K562 (cell line): ENCODE results near the gene HECW1. TPM values are rescaled to one million over a fixed set of nuclear protein-coding genes. Genes with fewer than 3 reads are reported as not detected.

Experiments
- ATAC-seq: fragments of 200-7000 bp; cut with Tn5 transposase; 3 replicates; pipeline ENCODE4 v1.9.1; 2020; ENCODE audit warnings: moderate library complexity
- BruUV-seq: library from RNA; stranded (reverse); fragments of 400-500 nt; replicated peaks from 2 replicates; lab custom pipeline; 2021; lab: Mats Ljungman, UMichigan
- CTCF ChIA-PET: fragments of 300-600 bp; formaldehyde crosslinking; extraction: SDS; loops from one replicate; lab custom pipeline; 2021; ENCODE audit warnings: low intra/inter-chr PET ratio; lab: Yijun Ruan, JAX
- POLR2A ChIA-PET: fragments of 300-600, 350-650 bp; sonication (Branson Sonifier 250); formaldehyde crosslinking; extraction: SDS; loops from one replicate; lab custom pipeline; 2021; ENCODE audit warnings: antibody characterized with exemption, inconsistent platforms; lab: Yijun Ruan, JAX
- DNase-seq, 4 experiments: peaks; one replicate each; pipeline versions ENCODE4 v3.0.0 to v3.0.0-alpha.2; 2011 to 2018; ENCODE audit warnings: low spot score in 3 of 4, mixed read lengths in 3 of 4; ENCODE audit errors: extremely low read depth in 1 of 4
- FAIRE-seq: peaks from 2 replicates; lab custom pipeline; 2011; peaks lifted over from hg19 to GRCh38; lab: Jason Lieb, UNC
- H2AFZ ChIP-seq: 2 replicates; pipeline ENCODE4 v1.6.0; 2011; ENCODE audit warnings: low read depth, low read length, control low read depth, inconsistent platforms
- H3K27ac ChIP-seq: fragments of 200-600 bp; 3 replicates; pipeline ENCODE4 v1.8.0; 2011; ENCODE audit warnings: low read depth, mild to moderate bottlenecking, control low read depth, inconsistent platforms, low read length, moderate library complexity, mixed read lengths; ENCODE audit errors: extremely low read depth
- H3K27me3 ChIP-seq, 2 experiments: fragments of 300-600 bp in 1 of 2; 2 replicates in 1 of 2; 3 replicates in 1 of 2; pipeline versions ENCODE4 v1.6.0 to v1.8.0; 2011; ENCODE audit warnings: inconsistent platforms in 2 of 2, low read length in 2 of 2, mild to moderate bottlenecking in 1 of 2, mixed read lengths in 1 of 2, moderate library complexity in 1 of 2; ENCODE audit not compliant: control insufficient read depth in 2 of 2, insufficient read depth in 2 of 2
- H3K36me3 ChIP-seq: fragments of 300-600 bp; 3 replicates; pipeline ENCODE4 v1.8.0; 2011; ENCODE audit warnings: mild to moderate bottlenecking, low read length, inconsistent platforms; ENCODE audit not compliant: control insufficient read depth, insufficient read depth
- H3K4me1 ChIP-seq, 2 experiments: fragments of 200-600 bp in 1 of 2; replicated peaks in 1 of 2; 2 replicates in 1 of 2; 3 replicates in 1 of 2; pipeline versions ENCODE4 v1.5.1 to v1.8.0; 2011; ENCODE audit warnings: inconsistent platforms in 2 of 2, low read length in 2 of 2, mild to moderate bottlenecking in 1 of 2, mixed read lengths in 1 of 2, moderate library complexity in 1 of 2; ENCODE audit not compliant: control insufficient read depth in 2 of 2, insufficient read depth in 2 of 2
- H3K4me2 ChIP-seq: 2 replicates; pipeline ENCODE4 v1.6.1; 2011; ENCODE audit warnings: low read length, control low read depth, inconsistent platforms, mixed read lengths; ENCODE audit not compliant: insufficient read depth
- H3K4me3 ChIP-seq: fragments of 200-600 bp; sonication (generic), shearing (Covaris generic); 2 replicates; pipeline ENCODE4 v1.5.1; 2016; ENCODE audit warnings: control low read depth, inconsistent platforms
- H3K79me2 ChIP-seq: fragments of 200-600 bp; 3 replicates; pipeline ENCODE4 v1.8.0; 2011; ENCODE audit warnings: low read length, inconsistent platforms; ENCODE audit not compliant: control insufficient read depth, insufficient read depth
- H3K9ac ChIP-seq, 2 experiments: 2 replicates each; pipeline versions ENCODE4 v1.6.0 to v1.6.1; 2011; ENCODE audit warnings: low read depth in 2 of 2, low read length in 2 of 2, control low read depth in 1 of 2, inconsistent platforms in 1 of 2, mild to moderate bottlenecking in 1 of 2, mixed read lengths in 1 of 2; ENCODE audit not compliant: insufficient read depth in 1 of 2
- H3K9me1 ChIP-seq: one replicate; pipeline ENCODE4 v1.6.0; 2011; ENCODE audit warnings: inconsistent platforms, mild to moderate bottlenecking, low read length, moderate library complexity; ENCODE audit not compliant: control insufficient read depth, insufficient read depth
- H3K9me3 ChIP-seq: replicated peaks from 2 replicates; pipeline ENCODE4 v1.5.1; 2011; ENCODE audit warnings: low read depth, low read length, inconsistent platforms; ENCODE audit not compliant: control insufficient read depth, insufficient read depth
- H4K20me1 ChIP-seq: replicated peaks from 2 replicates; pipeline ENCODE4 v1.6.1; 2011; ENCODE audit warnings: low read length, inconsistent platforms, mixed read lengths; ENCODE audit not compliant: control insufficient read depth, insufficient read depth
- ASH1L ChIP-seq: fragments of 450-650 bp; IDR thresholded peaks from 2 replicates; pipeline ENCODE4 v1.6.1; 2018; ENCODE audit warnings: borderline replicate concordance, mild to moderate bottlenecking, low read depth; ENCODE audit not compliant: partially characterized antibody
- CBX1 ChIP-seq: sonication (generic); IDR thresholded peaks from 2 replicates; pipeline ENCODE4 v1.6.1; 2016; ENCODE audit warnings: antibody characterized with exemption, low read depth, mild to moderate bottlenecking
- CBX3 ChIP-seq, 2 experiments: IDR thresholded peaks; 1 replicate in 1 of 2; 2 replicates in 1 of 2; pipeline ENCODE4 v1.6.1; 2012; ENCODE audit warnings: inconsistent platforms in 2 of 2, low read length in 2 of 2, borderline replicate concordance in 1 of 2, control low read depth in 1 of 2
- EHMT2 ChIP-seq: fragments of 450-650 bp; IDR thresholded peaks from 2 replicates; pipeline ENCODE4 v1.6.1; 2018; ENCODE audit warnings: antibody characterized with exemption
- EP400 ChIP-seq: fragments of 450-650 bp; IDR thresholded peaks from 2 replicates; pipeline ENCODE4 v1.6.1; 2017; ENCODE audit warnings: antibody characterized with exemption, mild to moderate bottlenecking, moderate library complexity
- GATAD2B ChIP-seq: fragments of 450-650 bp; IDR thresholded peaks from 2 replicates; pipeline ENCODE4 v1.6.1; 2017; ENCODE audit warnings: mild to moderate bottlenecking, borderline replicate concordance
- HNRNPL ChIP-seq: fragments of 200-400 bp; formaldehyde crosslinking; IDR thresholded peaks from 2 replicates; pipeline ENCODE4 v1.6.1; 2017; ENCODE audit warnings: low read depth, mild to moderate bottlenecking, low read length
- MCM3 ChIP-seq: fragments of 450-650 bp; IDR thresholded peaks from 2 replicates; pipeline ENCODE4 v1.6.1; 2016
- NCOA1 ChIP-seq: fragments of 450-650 bp; IDR thresholded peaks from 2 replicates; pipeline ENCODE4 v1.6.1; 2016; ENCODE audit warnings: low read depth
- NUFIP1 ChIP-seq: fragments of 450-650 bp; IDR thresholded peaks from 2 replicates; pipeline ENCODE4 v1.6.1; 2018; ENCODE audit not compliant: partially characterized antibody
- PPARD ChIP-seq: fragments of 250-450 bp; sonication (Bioruptor Pico); IDR thresholded peaks from 2 replicates; pipeline ENCODE4 v1.8.0; 2022; ENCODE audit warnings: inconsistent platforms, mild to moderate bottlenecking, moderate library complexity
- PYGO2 ChIP-seq: fragments of 450-650 bp; IDR thresholded peaks from 2 replicates; pipeline ENCODE4 v1.6.1; 2016; ENCODE audit warnings: mild to moderate bottlenecking, missing genetic modification characterization, moderate library complexity, missing compliant biosample characterization
- RCOR1 ChIP-seq, 2 experiments: IDR thresholded peaks; 2 replicates each; pipeline ENCODE4 v1.6.1; 2012; ENCODE audit warnings: low read depth in 2 of 2, low read length in 2 of 2, borderline replicate concordance in 1 of 2, improper control_type of control experiment in 1 of 2
- SETDB1 ChIP-seq: IDR thresholded peaks from one replicate; pipeline ENCODE4 v1.6.1; 2012; ENCODE audit warnings: low read length, control low read depth, inconsistent platforms
- SMAD3 ChIP-seq: fragments of 450-650 bp; formaldehyde crosslinking; conservative IDR thresholded peaks from 2 replicates; pipeline ENCODE4 v1.4.0; 2020; ENCODE audit warnings: mild to moderate bottlenecking
- SMARCA4 ChIP-seq: fragments of 450-650 bp; IDR thresholded peaks from 2 replicates; pipeline ENCODE4 v1.6.1; 2016
- SMARCC2 ChIP-seq: fragments of 450-650 bp; IDR thresholded peaks from 2 replicates; pipeline ENCODE4 v1.6.1; 2017; ENCODE audit warnings: antibody characterized with exemption, moderate library complexity, mild to moderate bottlenecking, low read depth
- TEAD4 ChIP-seq, 2 experiments: sonication (generic) in 1 of 2; formaldehyde crosslinking in 1 of 2; IDR thresholded peaks; 2 replicates each; pipeline versions ENCODE4 v1.6.1 to v1.8.0; 2012 to 2022; ENCODE audit warnings: borderline replicate concordance in 1 of 2, inconsistent platforms in 1 of 2, low read length in 1 of 2, mild to moderate bottlenecking in 1 of 2, missing genetic modification reagents in 1 of 2
- TSHZ1 ChIP-seq: fragments of 250-450 bp; sonication (Bioruptor Pico); IDR thresholded peaks from 2 replicates; pipeline ENCODE4 v1.4.0; 2020; ENCODE audit warnings: mild to moderate bottlenecking, moderate library complexity
- ZBTB1 ChIP-seq: sonication (generic); formaldehyde crosslinking; IDR thresholded peaks from 2 replicates; pipeline ENCODE4 v1.8.1; 2023; ENCODE audit warnings: missing genetic modification reagents, low read depth, mild to moderate bottlenecking, borderline replicate concordance
- ZEB2 ChIP-seq: fragments of 450-650 bp; IDR thresholded peaks from 2 replicates; pipeline ENCODE4 v1.6.1; 2016
- ZNF75A ChIP-seq: fragments of 450-650 bp; formaldehyde crosslinking; IDR thresholded peaks from 2 replicates; pipeline ENCODE4 v1.4.0; 2020; ENCODE audit warnings: mild to moderate bottlenecking
- WGBS: fragments of 100-300 bp; shearing (Covaris generic); methylation state at CpG from one replicate; pipeline ENCODE4 v1.1.6; 2016; ENCODE audit warnings: low coverage, mixed read lengths; ENCODE audit not compliant: insufficient coverage; ENCODE audit errors: missing lambda C conversion rate; 5-methylcytosine and 5-hydroxymethylcytosine counted together
- in situ Hi-C: fragments of 300-500 bp; cut with MboI; formaldehyde crosslinking; loops from 4 replicates; pipeline ENCODE4 v1.15.0; 2018; ENCODE audit warnings: inconsistent platforms, mixed read lengths
- intact Hi-C: fragments of 100-400 bp; cut with micrococcal nuclease; formaldehyde crosslinking; loops from 2 replicates; pipeline ENCODE4 v1.14.2; 2022
- polyA plus RNA-seq, 8 experiments: library from polyadenylated mRNA; depleted of rRNA in 4 of 8; stranded (reverse) in 5 of 8; unstranded in 3 of 8; fragments of >200 nt; fragmentation: Nextera tagmentation in 2 of 8; fragmentation: Illumina TruSeq in 1 of 8; extraction: Ambion mirVana in 2 of 8; extraction: Trizol in 1 of 8; gene quantifications; 2 replicates each; pipeline versions ENCODE4 v1.2.1 to v1.2.3, GENCODE V29; 2011 to 2014; ENCODE audit warnings: inconsistent platforms in 1 of 8, missing spikeins in 1 of 8
- total RNA-seq, 7 experiments: library from RNA; depleted of rRNA in 6 of 7; stranded (reverse); fragments of >200 nt in 6 of 7; fragmentation: Illumina TruSeq in 2 of 7; extraction: Trizol in 2 of 7; gene quantifications; 2 replicates each; pipeline versions ENCODE4 v1.2.1 to v1.2.3, GENCODE V29; 2011 to 2021; ENCODE audit warnings: low replicate concordance in 1 of 7

The HECW1 gene
- total and polyA plus RNA-seq, 9 of the 15 experiments (the other 6 are each of a cell fraction or from before 2014, with no cell fraction given) = 0.07 to 0.31 (median 0.13) TPM; not detected in 4

GRCh38 chr7:43577485-43577951, 465.1 kb downstream of the HECW1 start:
- FAIRE-seq (peak; percentile 96), ATAC-seq (peak; percentile 97), DNase-seq (peak; percentile 73 to 93 (median 76))
- Histone ChIP-seq H4K20me1 (no peaks in the 10 kb centered on the region), H3K79me2 (no peaks in the 10 kb centered on the region), H3K9me3 (no peaks in the 10 kb centered on the region; the same call in 1 of the 2 replicates), H3K9me1 (no peaks in the 10 kb centered on the region), H3K27me3 (no peaks in the 10 kb centered on the region; a peak in 1 of 5 replicates), H3K36me3 (no peaks in the 10 kb centered on the region), H2AFZ (peak overlapping the region; percentile 70), H3K9ac (no peak overlapping the region), H3K27ac (peak overlapping the region; percentile 51; the same call in 1 of the 3 replicates), H3K4me1 (peaks cover 4 to 24% of the 10 kb centered on the region in 2 experiments), H3K4me3 (no peak overlapping the region), H3K4me2 (peak overlapping the region; percentile 50)
- BruUV-seq = no TSS peak
- intact Hi-C loops = loop anchor here (5.0 kb wide), 1 partner anchor 120 kb away; no protein-coding TSS in a partner anchor
- POLR2A ChIA-PET = no interaction called here
- 2% methylated on average over 6 of the region's 6 CpGs for WGBS
- CTCF ChIA-PET = interaction anchor here (2.2 kb wide), 1 partner anchor 122 kb away, joined by 7 read pairs; no protein-coding TSS in a partner anchor
- in situ Hi-C loops = no loop called here
- TF ChIP-seq RCOR1 (IDR thresholded peaks at IDR 0.05; ENCODE audit: borderline replicate concordance in 1 of 2, low read depth in 2 of 2, low read length in 2 of 2) (peak; percentile 26 to 84; a peak in 2 of 4 replicates), SMARCA4 (peak; percentile 91), NUFIP1 (no peak), GATAD2B (peak; percentile 55; the same call in 1 of the 2 replicates), SETDB1 (no peak), EHMT2 (peak; percentile 62; the same call in 1 of the 2 replicates), ASH1L (no peak), EP400 (peak; percentile 49), PPARD (CRISPR knock-in tag) (no peak), ZNF75A (CRISPR knock-in tag) (no peak), HNRNPL (no peak), CBX3 (IDR thresholded peaks at IDR 0.05; ENCODE audit: borderline replicate concordance in 1 of 2, low read length in 2 of 2) (0 out of 3 replicates have a peak, but pooled peaks of 1 of the 2 experiments have one; percentile 69), TSHZ1 (CRISPR knock-in tag) (no peak), SMAD3 (CRISPR knock-in tag) (no peak; the same call in 1 of the 2 replicates), SMARCC2 (peak; percentile 85), NCOA1 (no peak), ZEB2 (peak; percentile 68; the same call in 1 of the 2 replicates), ZBTB1 (CRISPR knock-in tag) (no peak), MCM3 (no peak), PYGO2 (tag) (no peak), CBX1 (no peak), TEAD4 (IDR thresholded peaks at IDR 0.05; ENCODE audit: low read length) (peak; percentile 80), TEAD4 (CRISPR knock-in tag; IDR thresholded peaks at IDR 0.05; ENCODE audit: borderline replicate concordance) (no peak)
